Neutrophil (primary cell): ENCODE measurements around the gene KCTD12.

Experiments
- H3K27ac ChIP-seq: fragments of 200-600 bp; sonication (generic); 2 replicates; pipeline ENCODE4 v1.5.1; 2016; ENCODE audit warnings: mild to moderate bottlenecking, moderate library complexity
- H3K27me3 ChIP-seq: fragments of 200-600 bp; sonication (generic); 2 replicates; pipeline ENCODE4 v1.6.0; 2016; ENCODE audit warnings: mild to moderate bottlenecking
- H3K36me3 ChIP-seq: fragments of 200-600 bp; sonication (generic); 2 replicates; pipeline ENCODE4 v1.5.1; 2017
- H3K4me1 ChIP-seq, 2 experiments: fragments of 200-600 bp in 1 of 2; sonication (generic) in 1 of 2; 1 replicate in 1 of 2; 2 replicates in 1 of 2; pipeline versions ENCODE4 v1.5.1 to v1.6.1; 2013 to 2016; ENCODE audit warnings: low read depth in 1 of 2, low read length in 1 of 2, mild to moderate bottlenecking in 1 of 2, moderate library complexity in 1 of 2; ENCODE audit not compliant: control insufficient read depth in 1 of 2, insufficient read depth in 1 of 2
- H3K4me3 ChIP-seq, 2 experiments: fragments of 200-600 bp in 1 of 2; sonication (generic) in 1 of 2; 1 replicate in 1 of 2; 2 replicates in 1 of 2; pipeline ENCODE4 v1.5.1; 2013 to 2016; ENCODE audit warnings: low read depth in 1 of 2, low read length in 1 of 2, mild to moderate bottlenecking in 1 of 2, moderate library complexity in 1 of 2
- H3K9me3 ChIP-seq: fragments of 200-600 bp; sonication (generic); 2 replicates; pipeline ENCODE4 v1.5.1; 2016
- CTCF ChIP-seq: fragments of 200-600 bp; sonication (generic); IDR thresholded peaks from 2 replicates; pipeline ENCODE4 v1.5.1; 2016; ENCODE audit warnings: antibody characterized with exemption

Gene KCTD12

GRCh38 chr13:76854894-76855293 is 31.3 kb downstream of the KCTD12 start:
- Histone ChIP-seq H3K9me3 (no peaks in the 10 kb centered on the region), H3K4me3 (no peak overlapping the region), H3K27ac (no peak overlapping the region), H3K36me3 (no peaks in the 10 kb centered on the region), H3K4me1 (peaks cover 13 to 14% of the 10 kb centered on the region in 2 experiments), H3K27me3 (no peaks in the 10 kb centered on the region)
- no peak for TF ChIP-seq CTCF

- no peaks in the 10 kb centered on the region for H3K27me3 ChIP-seq
- H3K36me3 ChIP-seq, result no peaks in the 10 kb centered on the region
- peaks cover 13 to 15% of the 10 kb centered on the region in 2 experiments for H3K4me1 ChIP-seq
- TF ChIP-seq CTCF, result no peak
- no peak overlapping the region for H3K4me3 ChIP-seq
- H3K27ac ChIP-seq, result no peak overlapping the region
- no peaks in the 10 kb centered on the region for H3K9me3 ChIP-seq
These were observed 32.1 kb downstream of the KCTD12 start for GRCh38 chr13:76853921-76854608.

- no peaks in the 10 kb centered on the region for H3K27me3 ChIP-seq
- no peaks in the 10 kb centered on the region for H3K9me3 ChIP-seq
- H3K36me3 ChIP-seq, result no peaks in the 10 kb centered on the region
- no peak overlapping the region for H3K4me3 ChIP-seq
- no peak for TF ChIP-seq CTCF
- peaks cover 18 to 21% of the 10 kb centered on the region in 2 experiments for H3K4me1 ChIP-seq
- no peak overlapping the region for H3K27ac ChIP-seq
These were observed 32.7 kb downstream of the KCTD12 start for GRCh38 chr13:76853481-76853880.

GRCh38 chr13:76852986-76853385 is 33.2 kb downstream of the KCTD12 start:
- no peak for TF ChIP-seq CTCF
- no peak overlapping the region for H3K27ac ChIP-seq
- peaks cover 20 to 26% of the 10 kb centered on the region in 2 experiments for H3K4me1 ChIP-seq
- H3K27me3 ChIP-seq, result no peaks in the 10 kb centered on the region
- H3K36me3 ChIP-seq, result no peaks in the 10 kb centered on the region
- H3K9me3 ChIP-seq, result no peaks in the 10 kb centered on the region
- H3K4me3 ChIP-seq, result no peak overlapping the region

GRCh38 chr13:76851961-76852360 is 34.2 kb downstream of the KCTD12 start:
- H3K27me3 ChIP-seq, result no peaks in the 10 kb centered on the region
- peaks cover 20 to 28% of the 10 kb centered on the region in 2 experiments for H3K4me1 ChIP-seq
- no peaks in the 10 kb centered on the region for H3K9me3 ChIP-seq
- no peak for TF ChIP-seq CTCF
- H3K4me3 ChIP-seq, result no peak overlapping the region
- H3K36me3 ChIP-seq, result no peaks in the 10 kb centered on the region
- no peak overlapping the region for H3K27ac ChIP-seq
